Midbrain (tissue), 1 donor: Measurements from ENCODE around the gene SMAD7.
"Not testable (repeated sequence)": the region's sequence is repeated elsewhere in the genome, so short reads cannot be mapped to it uniquely, and the experiment has no call there.

Experiments
- DNase-seq: peaks from one replicate; lab custom pipeline; 2025; lab: John Stamatoyannopoulos, UW

SMAD7 gene

DNA sequence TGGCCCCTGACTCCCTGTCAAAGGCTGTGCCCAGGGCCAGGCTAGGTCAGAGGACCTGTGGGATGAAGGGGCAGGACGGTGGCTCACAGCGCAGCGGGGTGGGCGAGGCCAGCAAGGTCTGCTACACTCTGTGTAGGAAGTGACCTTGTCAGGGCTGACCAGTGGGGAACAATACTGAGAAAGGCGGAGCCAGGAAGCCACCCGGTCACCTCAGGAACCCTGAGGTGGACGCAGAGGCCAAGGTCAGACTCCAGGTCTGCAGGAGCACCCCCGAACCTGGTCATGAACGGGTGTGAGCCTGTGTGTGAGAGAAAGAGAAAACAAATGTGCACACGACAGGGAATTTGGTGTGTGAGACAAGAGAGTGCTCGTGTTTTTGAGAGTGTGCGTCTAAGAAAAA, 72.3 kb downstream of the SMAD7 start:
- no peak for DNase-seq

DNA sequence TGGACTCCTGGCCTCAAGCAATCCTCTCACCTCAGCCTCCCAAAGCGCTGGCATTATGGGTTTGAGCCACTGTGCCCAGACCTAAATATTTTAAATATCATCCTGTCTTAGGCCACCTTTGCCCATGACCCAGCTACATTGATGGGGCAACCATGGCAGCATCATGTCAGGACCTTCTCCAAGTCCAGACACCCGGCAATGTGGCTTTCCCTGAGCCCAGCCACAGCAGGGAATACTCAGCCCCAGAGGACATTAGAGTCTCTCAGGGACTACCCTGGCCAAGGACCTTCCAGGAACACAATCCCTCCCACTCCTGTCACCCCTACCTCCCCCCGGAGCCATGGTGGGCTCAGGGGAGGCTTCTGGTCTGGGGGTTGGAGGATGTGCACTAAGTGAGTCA, 72.8 kb downstream of the SMAD7 start:
- DNase-seq, result no peak

DNA sequence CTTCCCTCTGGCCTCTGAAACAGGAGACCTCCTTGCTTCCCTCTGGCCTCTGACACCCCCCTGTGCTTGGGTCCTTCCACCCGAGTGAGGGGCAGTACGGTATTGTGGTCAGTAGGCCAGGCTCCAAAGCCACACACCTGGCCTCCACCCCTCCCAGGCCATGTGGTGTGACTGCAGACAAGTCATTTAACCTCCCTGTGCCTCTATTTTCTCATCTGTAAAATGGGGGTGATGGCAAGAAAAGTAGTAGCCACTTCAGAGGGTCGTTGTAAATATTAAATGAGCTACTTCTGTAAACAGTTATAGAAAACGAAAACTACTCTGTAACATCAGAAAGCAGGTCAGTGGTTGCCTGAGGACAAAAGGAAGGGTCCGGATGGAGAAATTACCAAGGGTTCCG, 74.2 kb downstream of the SMAD7 start:
- no peak for DNase-seq

DNA sequence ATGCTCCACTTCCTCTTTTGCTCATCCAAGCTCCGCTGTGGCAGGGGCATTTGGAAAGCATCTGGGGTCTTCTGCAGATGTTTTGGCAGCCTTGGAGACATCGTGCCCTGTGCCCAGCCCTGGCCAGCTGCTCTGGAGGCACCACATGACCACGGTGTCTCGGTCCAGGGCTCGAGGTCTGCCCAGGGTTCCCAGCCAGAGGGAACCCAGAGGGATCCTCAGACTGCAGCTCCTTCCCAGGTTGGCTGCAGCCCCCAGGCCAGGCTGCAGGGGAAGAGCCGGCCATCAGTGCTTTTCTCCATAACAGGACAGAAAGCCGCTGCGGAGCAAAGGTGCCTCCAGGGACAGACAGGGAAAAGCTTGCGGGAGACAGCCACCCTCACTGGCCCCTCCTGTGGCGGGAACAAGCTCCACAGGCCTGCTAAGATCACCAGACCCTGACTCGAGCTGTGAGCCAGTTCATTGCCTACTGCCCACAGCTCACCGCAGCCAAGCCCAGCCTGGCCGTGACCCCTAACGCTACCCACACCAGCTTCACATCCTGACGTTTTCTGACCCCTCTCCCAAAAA, 74.7 kb downstream of the SMAD7 start:
- no peak for DNase-seq

DNA sequence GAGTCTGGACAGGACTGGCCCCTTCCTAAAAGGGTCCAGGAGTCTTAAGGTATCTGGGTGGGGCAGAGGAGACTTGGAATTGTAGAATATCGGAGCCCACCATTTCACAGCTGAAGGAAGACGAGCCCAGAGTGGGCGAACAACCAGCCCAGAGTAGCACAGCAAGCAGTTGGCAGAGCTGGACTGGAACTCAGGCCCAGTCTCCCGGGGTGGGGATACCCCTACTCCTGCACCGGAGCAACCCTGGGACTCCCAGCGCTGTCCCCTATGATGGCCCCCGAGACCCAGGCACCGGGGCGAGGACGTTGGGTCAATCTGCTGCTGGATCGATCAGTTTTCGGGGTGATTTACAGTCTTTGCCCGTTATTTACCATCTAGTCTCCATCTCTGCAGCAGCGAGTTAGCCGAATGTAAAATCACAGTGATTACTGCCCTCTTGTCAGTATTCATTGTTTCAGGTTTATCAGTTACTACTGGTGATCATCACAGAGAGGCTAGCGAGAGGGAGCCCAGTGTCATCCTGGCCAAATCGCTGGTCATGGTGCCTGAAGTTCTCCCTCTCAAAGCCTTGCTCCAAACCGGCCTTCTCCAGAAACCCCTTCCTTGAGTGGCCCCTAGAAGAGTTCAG, 75.3 kb downstream of the SMAD7 start:
- no peak for DNase-seq

DNA sequence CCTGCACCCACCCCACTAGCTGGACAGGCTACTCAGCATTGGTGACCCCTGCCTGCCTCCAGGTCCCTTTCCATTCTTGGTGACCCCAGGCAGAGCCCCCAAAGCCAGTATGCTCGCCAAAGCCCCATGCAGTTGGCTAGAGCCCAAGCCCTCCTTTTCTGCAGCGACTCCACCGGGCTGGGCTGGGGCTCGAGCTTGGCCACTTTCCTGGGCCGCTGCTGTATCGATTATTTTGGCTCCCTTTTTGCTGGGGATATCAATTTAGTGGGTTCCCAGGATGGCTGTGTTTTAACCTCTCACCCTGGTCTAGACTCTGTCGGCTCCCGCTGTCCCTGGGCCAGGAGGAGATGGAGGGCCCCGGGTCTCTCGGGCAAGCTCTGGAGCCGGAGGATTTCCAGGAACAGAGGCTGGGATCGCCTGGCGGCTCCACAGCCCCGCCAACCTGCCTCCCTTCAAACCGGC, 76.0 kb downstream of the SMAD7 start:
- no peak for DNase-seq

DNA sequence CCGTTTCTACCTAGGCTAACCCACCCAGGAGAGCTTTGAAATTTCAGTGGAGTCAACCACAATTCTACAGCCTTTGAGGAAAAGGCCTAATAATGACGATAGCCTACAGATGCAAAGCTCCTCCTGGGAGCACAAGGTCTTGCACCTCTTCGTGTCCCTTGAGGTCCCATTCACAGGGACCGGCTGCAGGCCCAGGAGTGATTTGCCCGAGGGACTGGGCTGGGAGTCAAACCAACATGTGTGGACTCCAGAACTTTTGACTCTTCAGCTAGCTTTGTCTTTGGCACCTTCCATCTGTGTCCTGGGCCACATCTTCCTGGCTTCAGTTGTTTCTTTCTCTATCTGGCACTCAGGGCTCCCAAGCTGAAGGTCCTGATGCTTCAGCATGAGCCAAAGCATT, 76.5 kb downstream of the SMAD7 start:
- no peak for DNase-seq

DNA sequence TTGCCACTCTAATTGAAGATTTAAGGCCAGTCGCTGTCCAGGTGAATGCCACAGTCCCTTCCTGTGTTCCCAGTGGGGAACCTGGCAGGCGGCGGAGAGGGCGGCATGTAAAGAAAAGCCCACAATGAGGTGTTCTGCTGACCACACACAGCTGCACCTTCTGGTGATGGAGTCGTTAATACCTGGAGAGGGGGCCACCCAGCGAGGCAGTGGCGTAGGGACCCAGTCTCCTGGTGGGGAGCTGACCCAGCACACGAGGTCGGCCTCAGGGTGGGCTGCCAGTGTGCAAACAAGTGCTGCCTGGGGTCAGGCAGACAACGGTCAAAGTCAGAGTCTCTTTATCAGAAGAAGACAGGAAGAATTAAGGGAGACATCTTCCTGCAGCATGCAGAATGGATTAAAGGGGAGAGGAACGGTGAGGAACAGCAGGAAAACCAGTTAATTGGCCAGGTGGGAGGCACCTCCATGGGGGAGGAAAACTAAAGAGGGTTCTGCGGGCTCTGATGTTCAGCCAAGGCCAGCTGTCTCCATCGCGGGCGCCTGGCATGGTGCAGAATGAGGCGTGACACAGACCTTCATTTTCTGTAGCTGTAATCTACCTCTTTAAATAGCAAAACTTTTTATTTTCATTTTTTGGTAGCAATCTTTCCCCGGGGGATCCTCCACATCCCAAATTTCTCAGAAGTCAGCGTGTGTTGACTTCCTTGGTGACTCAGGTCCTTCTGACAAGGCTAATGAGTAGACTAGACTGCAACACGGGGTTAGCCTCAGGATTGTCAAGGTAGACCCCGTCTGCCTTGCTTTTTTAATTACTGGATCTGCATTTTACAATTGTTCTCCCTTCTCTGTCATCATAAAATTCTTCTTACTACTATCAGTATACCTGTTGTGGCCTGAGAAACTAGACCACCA, 78.3 kb downstream of the SMAD7 start:
- DNase-seq, result no peak

DNA sequence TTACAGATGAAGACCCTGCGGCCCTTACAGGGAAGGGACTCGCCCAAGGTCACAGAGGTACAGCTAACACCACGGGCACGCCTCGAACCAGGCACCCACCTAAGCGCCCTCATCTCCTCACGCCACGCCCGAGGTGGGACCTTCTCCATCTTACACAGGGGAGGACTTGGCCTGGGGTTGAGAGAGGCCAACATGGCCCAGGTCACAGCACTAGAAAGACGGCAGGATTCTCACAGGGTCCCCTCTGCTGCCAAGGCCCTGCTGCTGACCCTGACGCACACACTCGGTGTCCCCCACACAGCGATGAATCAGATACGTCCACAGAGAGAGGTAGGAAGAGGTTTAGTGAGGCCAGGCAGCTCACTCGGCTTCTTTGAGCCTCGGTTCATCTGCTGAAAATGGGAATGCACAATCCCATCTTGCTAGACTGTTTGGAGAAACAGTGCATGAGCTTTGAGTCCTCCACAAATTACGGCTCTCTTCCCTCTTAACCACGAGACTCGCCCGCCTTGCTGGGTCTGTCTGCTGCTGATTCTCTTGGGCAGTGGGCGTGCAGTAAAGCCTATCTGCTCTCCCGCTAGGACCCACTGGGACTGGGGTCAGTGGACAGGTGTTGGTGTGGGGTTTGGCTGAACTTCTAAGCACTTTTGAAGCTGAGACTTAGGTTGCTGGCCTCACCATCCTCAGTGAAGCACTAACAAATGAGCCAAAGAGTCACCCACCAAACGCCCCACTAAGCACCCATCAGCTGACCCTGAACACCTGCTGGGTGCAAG, 79.2 kb downstream of the SMAD7 start:
- DNase-seq, result no peak

DNA sequence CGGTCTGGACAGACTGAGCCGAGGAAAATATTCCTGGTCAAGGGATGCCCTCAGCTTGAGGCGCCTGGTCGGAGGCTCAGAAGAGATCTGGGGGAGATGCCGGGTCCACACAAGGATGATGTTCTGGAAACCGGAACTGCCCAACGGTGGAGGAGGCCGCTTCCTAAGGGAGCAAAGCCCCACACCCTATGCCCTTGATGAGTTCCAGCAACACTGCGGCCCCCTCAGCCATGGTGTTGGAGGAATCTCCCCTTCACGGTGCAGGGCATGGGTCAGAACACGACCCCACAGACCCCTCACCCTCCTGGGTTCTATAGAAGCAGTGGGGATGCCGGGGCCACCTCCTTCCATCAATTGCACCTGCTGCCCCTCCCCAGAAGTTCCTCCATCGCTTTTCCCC, 79.8 kb downstream of the SMAD7 start:
- not testable (repeated sequence) for DNase-seq
